NCI-H2196 treated with DMSO at 0.1 percent for 48 hours (cell line): Measurements from ENCODE around the gene FUT2.
"Not testable (repeated sequence)": the region's sequence is repeated elsewhere in the genome, so short reads cannot be mapped to it uniquely, and the experiment has no call there.

Experiments
- DNase-seq: peaks from one replicate; lab custom pipeline; 2025; ENCODE audit not compliant: unreplicated experiment; lab: John Stamatoyannopoulos, UW

The FUT2 gene

DNA sequence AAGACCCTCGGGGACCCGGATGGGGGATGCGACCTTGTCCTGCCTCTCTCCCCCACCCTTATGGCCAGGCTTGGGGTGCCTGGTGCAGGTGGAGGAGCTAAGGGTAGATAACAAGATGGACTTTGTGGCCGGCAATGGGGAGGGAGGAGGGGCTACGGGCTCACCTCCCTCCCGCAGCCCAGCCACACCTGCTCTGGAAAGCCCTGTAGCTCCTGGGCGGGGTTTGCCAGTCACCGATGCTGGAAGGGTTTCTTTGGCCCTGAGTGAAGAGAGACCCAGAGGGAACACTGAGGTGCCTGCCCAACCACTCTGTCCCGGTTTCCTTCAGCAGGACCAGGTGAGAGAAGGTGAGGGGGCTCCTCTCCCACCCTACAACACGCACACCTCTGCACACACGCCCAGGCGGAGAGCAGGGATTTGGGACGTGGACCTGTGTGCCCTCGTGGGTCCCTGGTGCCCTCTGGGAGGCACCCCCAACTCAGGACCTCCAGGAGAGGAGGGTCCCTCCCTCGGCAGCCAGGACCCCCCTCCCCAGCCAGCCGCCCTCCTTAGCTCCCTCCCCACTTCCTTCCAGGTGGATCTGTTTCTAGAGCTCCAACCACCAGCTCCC, at the start of gene FUT2:
Gene FUT2, plus strand, starts transcription at position 229 of the 610 bp plus-strand sequence. CDS start 6,986 bp downstream, outside the sequence.
- DNase-seq, result no peak

GRCh38 chr19:48646001-48646721, 49.6 kb upstream of the FUT2 start, which contains the start of gene CA11:
TSS of gene CA11 (minus strand) at chr19:48646187. CDS start at chr19:48645632, 555 bp downstream.
- DNase-seq, result peak; percentile 90

GRCh38 chr19:48646722-48647216, 49.0 kb upstream of the FUT2 start:
- peak; percentile 93 for DNase-seq

GRCh38 chr19:48648134-48648533, 47.6 kb upstream of the FUT2 start:
- DNase-seq, result no peak

DNA sequence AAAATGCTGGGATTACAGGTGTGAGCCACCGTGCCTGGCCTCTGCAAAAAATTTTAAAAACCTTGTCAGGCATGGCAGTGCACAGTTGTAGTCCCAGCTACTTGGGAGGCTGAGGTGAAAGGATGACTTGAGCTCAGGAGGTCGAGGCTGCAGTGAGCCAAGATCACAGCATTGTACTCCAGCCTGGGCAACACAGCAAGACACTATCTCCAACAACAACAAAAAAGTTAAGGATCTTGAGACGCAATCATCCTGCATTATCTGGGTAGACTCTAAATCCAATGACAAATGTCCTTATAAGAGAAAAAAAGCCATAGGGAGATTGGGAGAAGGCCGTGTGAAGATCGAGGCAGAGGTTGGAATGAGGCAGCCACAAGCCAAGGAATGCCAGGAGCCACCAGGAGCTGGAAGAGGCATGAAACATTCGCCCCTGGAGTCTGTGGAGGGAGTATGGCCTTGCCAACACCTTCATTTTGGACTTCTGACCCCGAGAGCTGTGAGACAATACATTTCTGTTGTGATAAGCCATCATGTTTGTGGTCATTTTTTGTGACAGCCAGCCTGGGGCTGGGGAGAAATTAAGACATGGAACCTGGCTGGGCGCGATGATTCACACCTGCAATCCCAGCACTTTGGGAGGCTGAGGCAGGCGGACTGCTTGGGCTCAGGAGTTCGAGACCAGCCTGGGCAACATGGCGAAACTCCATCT, 44.6 kb upstream of the FUT2 start:
- DNase-seq, result no peak

GRCh38 chr19:48651683-48652048, 44.1 kb upstream of the FUT2 start:
- DNase-seq, result no peak

DNA sequence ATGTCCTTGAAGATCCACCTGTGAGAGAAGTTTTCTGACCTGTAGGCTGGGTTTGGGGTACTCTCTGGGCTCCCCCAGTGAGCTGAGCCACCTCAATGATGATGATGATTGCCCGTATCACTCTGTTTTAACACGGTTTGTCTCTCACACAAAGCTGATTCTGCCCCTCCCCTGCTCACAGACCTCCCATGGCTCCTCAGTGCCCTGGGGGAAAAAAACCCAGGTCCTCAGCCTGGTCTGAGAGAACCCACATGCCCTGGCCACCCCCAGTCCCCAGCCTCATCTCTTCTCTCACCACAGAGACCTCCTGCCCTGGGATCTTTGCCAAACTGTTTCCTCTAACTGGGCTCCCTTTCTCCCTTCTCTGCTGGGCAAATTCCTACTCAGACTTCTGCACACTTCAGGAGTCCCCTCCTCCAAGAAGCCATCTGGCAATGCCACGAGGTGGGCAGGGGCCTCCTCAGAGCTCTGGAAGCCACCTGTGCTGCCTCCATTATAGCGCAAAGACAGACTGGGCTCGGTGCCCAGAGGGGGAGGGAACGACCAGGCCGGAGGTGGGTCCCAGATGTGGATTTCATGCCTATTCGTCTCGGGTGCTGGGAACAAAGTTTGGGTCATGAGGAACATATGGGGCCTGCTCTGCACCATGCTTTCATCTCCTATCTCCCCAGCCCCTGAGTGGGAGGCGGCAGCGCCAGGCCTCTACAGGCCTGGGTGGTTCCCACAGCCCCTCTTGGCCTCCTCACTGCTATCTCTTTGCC, 41.3 kb upstream of the FUT2 start:
- no peak for DNase-seq

DNA sequence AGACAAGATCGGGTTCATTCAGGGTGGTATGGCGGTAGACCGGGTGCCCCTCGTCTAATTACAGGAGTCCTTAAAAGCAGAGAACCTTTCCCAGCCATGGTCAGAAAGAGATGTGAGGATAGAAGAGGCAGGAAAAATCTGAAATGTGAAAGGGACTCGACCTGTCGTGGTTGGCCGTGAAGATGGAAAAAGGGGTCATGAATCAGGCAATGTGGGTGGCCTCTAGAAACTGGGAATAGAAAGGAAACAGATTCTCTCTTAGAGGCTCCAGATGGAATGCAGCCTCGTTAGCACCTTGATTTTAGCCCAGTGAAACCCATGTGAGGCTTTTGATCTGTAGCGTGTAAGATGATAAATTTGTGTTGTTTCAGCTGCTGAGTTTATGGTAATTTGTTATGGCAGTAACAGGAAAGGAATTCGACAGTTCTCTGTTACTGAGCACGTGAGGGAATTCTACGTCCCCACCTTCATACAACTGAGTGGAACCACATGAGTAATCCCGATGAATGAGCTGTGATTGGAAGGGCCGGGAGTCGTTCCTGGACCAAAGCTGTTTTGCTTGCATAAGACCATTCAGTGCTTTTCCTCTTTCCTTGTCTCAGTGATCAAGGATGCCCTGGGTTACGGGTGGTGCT, 38.8 kb upstream of the FUT2 start:
- DNase-seq, result no peak

GRCh38 chr19:48657828-48658227, 37.9 kb upstream of the FUT2 start:
- not testable (repeated sequence) for DNase-seq

DNA sequence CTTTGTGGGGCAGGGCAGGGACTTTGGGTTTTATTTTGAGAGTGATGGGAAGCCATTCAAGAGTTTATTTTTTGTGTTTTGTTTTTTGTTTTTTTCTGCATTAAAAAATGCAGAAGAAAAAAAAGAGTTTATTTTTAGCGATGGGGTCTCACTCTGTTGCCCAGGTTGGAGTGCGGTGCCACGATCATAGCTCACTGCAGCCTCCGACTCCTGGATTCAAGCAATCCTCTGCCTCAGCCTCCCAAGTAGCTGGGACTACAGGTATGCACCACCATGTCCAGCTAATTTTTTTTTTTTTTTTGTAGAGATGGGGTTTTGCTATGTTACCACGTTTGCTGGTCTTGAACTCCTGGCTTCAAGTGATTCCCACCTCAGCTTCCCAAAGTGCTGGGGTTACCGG, 37.3 kb upstream of the FUT2 start:
- no peak for DNase-seq

DNA sequence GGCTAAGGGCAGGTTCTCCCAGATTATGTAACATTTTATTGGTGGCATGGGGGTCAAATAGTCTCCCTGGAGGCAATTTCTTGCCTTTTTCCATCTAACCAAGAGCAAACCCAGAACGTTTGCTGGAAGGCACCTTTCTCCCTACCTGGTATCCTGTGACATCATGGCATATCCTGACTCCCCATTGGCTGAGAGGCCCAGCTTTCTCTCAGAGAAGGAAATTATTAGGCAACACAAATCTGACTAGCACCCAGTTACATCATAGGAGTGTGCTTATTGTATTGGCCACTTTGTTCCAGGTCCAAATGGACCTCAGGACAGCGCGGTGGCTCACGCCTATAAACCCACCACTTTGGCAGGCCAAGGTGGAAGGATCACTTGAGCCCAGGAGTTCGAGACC, 36.0 kb upstream of the FUT2 start:
- peak; percentile 75 for DNase-seq

DNA sequence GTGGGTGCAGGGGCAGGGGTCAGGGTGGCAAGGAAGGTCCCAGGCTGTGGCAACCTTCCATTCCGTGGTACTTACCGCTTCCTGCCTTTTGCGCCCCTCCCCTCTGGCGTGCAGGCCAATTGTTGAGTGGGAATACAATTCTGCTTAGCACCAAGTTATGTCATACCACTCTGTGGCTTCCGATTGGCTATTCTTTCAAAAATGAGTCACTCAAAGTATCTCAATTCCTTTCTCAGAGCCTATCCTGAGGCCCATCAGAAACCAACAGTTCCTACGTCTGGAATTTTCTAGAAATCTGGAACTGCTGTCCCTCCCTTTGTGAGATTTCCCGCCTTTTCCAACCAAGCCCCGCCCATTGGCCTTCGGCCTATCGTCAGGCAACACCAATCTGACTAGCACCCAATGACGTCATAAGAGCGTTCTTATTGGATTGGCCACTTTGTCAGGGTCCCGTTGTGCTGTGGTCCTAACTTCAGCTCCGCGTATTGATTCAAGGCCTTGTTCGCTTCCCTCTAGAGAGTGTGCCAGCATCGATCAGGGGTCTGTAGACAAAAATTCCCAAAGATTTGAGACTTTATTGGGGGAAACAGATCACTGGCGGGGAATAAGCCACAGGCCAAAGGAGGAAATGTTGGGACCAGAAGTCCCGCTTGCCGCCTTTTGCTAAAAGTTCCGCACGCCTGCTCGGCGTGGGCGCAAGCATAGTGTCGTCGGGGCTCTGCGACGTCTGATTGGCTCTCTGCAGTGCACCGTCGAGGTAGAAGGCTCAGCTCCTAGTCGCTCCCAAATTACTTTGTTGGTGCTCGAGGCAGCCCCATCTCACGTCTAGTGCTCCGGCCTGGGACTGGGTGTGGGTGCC, 34.7 kb upstream of the FUT2 start:
- peak; percentile 98 for DNase-seq

GRCh38 chr19:48661711-48662090, 34.1 kb upstream of the FUT2 start:
- no peak for DNase-seq

- DNase-seq, result no peak
Measured at GRCh38 chr19:48663667-48664066, 32.1 kb upstream of the FUT2 start.

DNA sequence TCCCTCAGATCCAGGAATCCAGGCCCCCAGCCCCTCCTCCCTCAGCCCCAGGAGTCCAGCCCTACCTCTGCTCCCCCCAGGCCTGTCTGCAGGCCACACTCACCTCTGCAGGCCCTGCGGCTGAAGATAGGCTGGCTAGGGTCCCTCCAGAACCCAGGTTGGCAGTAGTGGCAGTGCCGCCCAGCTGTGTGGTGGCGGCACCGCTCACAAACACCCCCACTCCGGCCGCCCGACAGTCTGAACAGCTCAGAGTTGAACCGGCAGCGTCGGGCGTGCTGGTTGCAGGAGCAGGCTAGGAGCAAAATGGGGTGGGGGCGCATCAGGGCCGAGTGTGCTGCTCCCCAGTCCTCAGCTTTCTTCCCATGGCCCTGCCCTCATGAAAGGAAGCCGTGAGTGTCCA, 31.3 kb upstream of the FUT2 start:
- no peak for DNase-seq

- DNase-seq, result no peak
Measured at GRCh38 chr19:48665786-48666185, 30.0 kb upstream of the FUT2 start.

GRCh38 chr19:48668332-48668731, 27.4 kb upstream of the FUT2 start:
- no peak for DNase-seq

DNA sequence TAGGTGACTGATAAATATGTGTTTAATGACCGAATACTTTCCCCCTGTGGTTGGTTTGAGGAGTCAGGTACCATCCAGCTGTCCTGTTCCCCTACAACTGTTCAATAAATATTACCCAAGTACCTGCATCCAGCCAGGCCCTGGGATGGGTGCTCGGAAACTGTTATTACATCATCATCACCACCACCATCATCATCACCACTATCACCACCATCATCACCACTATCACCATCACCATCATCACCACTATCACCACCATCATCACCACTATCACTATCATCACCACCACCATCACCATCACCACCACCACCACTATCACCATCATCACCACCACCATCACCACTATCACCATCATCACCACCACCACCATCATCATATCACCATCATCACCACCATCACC, 27.0 kb upstream of the FUT2 start:
- no peak for DNase-seq

DNA sequence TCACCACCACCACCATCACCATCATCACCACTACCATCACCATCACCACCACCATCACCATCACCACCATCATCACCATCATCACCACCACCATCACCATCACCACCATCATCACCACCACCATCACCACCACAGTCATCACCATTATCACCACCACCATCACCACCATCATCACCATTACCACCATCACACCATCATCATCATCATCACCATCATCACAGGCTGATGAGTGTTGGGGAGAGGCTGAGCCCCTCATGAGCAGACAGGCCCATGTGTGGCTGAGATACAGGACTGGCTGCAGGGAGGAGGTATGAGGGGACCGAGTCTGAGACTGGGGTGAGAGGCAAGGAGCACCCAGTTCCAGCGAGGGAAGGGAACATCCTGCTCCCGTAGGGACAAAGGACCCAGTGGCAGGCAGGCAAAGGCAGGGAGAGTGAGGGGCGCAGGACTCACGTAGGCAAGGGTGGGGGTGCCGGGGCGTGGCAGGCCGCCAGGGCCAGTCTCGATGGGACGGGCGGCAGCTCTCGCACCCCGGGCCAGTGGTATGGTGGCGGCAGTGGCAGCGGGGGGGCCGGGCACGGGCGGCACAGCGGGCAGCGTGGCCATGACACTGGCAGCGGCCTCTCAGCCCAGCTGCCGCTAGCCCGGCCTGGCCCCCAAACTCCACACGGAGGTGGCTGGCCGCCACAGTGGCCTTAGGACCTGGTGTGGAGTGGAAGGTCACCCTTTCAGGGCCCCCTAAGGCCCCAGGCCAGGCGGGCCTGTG, 25.7 kb upstream of the FUT2 start:
- DNase-seq, result no peak
